Measurements from ENCODE around the gene TRIOBP. TPM values are rescaled to one million over a fixed set of nuclear protein-coding genes. Genes with fewer than 3 reads are reported as not detected.
"Not testable (repeated sequence)": the region's sequence is repeated elsewhere in the genome, so short reads cannot be mapped to it uniquely, and the experiment has no call there.

Gene TRIOBP
- total RNA-seq, 2 experiments from 2014 or later = 40.9 to 42.7 TPM

GRCh38 chr22:37704645-37705044 lies 7.8 kb downstream of the TRIOBP start:
- no peak overlapping the region for H3K4me3 Mint-ChIP-seq
- H3K4me1 Mint-ChIP-seq = no peaks in the 10 kb centered on the region
- ChIA-PET CTCF (no interaction called here), POLR2A (no interaction called here)
- H3K27ac Mint-ChIP-seq = no peak overlapping the region
- H3K27me3 Mint-ChIP-seq = no peaks in the 10 kb centered on the region
- DNase-seq = no peak
- no peaks in the 10 kb centered on the region for H3K36me3 Mint-ChIP-seq (ENCODE audit: low read depth)
- no peaks in the 10 kb centered on the region for H3K9me3 Mint-ChIP-seq

GRCh38 chr22:37705205-37705604 lies 8.4 kb downstream of the TRIOBP start:
- ChIA-PET CTCF (no interaction called here), POLR2A (no interaction called here)
- no peak for DNase-seq
- Mint-ChIP-seq H3K27ac (no peak overlapping the region), H3K27me3 (no peaks in the 10 kb centered on the region), H3K4me3 (no peak overlapping the region), H3K36me3 (ENCODE audit: low read depth) (no peaks in the 10 kb centered on the region), H3K4me1 (no peaks in the 10 kb centered on the region), H3K9me3 (no peaks in the 10 kb centered on the region)

GRCh38 chr22:37708580-37709444 lies 12.0 kb downstream of the TRIOBP start:
- H3K36me3 Mint-ChIP-seq (ENCODE audit: low read depth) = no peaks in the 10 kb centered on the region
- ChIA-PET CTCF (no interaction called here), POLR2A (no interaction called here)
- H3K4me1 Mint-ChIP-seq = no peaks in the 10 kb centered on the region
- H3K27ac Mint-ChIP-seq = no peak overlapping the region
- no peak for DNase-seq
- no peak overlapping the region for H3K4me3 Mint-ChIP-seq
- H3K9me3 Mint-ChIP-seq = no peaks in the 10 kb centered on the region
- H3K27me3 Mint-ChIP-seq = no peaks in the 10 kb centered on the region

GRCh38 chr22:37709445-37709765 lies 12.6 kb downstream of the TRIOBP start:
- POLR2A ChIA-PET = no interaction called here

GRCh38 chr22:37710675-37711074 lies 13.8 kb downstream of the TRIOBP start:
- no peak for DNase-seq
- CTCF ChIA-PET = interaction anchor here (0.5 to 2.1 kb wide), 2 partner anchors 68 to 118 kb away, joined by 4 to 6 read pairs; no protein-coding TSS in a partner anchor
- Mint-ChIP-seq H3K4me1 (no peaks in the 10 kb centered on the region), H3K9me3 (no peaks in the 10 kb centered on the region), H3K27ac (no peak overlapping the region), H3K4me3 (no peak overlapping the region), H3K27me3 (no peaks in the 10 kb centered on the region), H3K36me3 (ENCODE audit: low read depth) (no peaks in the 10 kb centered on the region)
- POLR2A ChIA-PET = no interaction called here

More at GRCh38 chr22:37709445-37709765, 12.6 kb downstream of the TRIOBP start:
- H3K4me1 Mint-ChIP-seq = no peaks in the 10 kb centered on the region
- H3K36me3 Mint-ChIP-seq (ENCODE audit: low read depth) = no peaks in the 10 kb centered on the region
- CTCF ChIA-PET = no interaction called here
- no peak overlapping the region for H3K27ac Mint-ChIP-seq
- no peaks in the 10 kb centered on the region for H3K9me3 Mint-ChIP-seq
- no peak for DNase-seq
- no peak overlapping the region for H3K4me3 Mint-ChIP-seq
- no peaks in the 10 kb centered on the region for H3K27me3 Mint-ChIP-seq

- ChIA-PET CTCF (interaction anchor here (2.1 kb wide), 1 partner anchor 69 kb away, joined by 6 read pairs; no protein-coding TSS in a partner anchor), POLR2A (no interaction called here)
- Mint-ChIP-seq H3K4me1 (no peaks in the 10 kb centered on the region), H3K4me3 (no peak overlapping the region), H3K27me3 (no peaks in the 10 kb centered on the region), H3K9me3 (no peaks in the 10 kb centered on the region), H3K36me3 (ENCODE audit: low read depth) (no peaks in the 10 kb centered on the region), H3K27ac (no peak overlapping the region)
- DNase-seq = no peak
Observed at GRCh38 chr22:37711490-37711889, 14.6 kb downstream of the TRIOBP start.

GRCh38 chr22:37713761-37714160 lies 16.9 kb downstream of the TRIOBP start:
- ChIA-PET POLR2A (no interaction called here), CTCF (no interaction called here)
- Mint-ChIP-seq H3K27ac (no peak overlapping the region), H3K27me3 (no peaks in the 10 kb centered on the region), H3K9me3 (no peaks in the 10 kb centered on the region), H3K4me3 (no peak overlapping the region), H3K4me1 (no peaks in the 10 kb centered on the region), H3K36me3 (ENCODE audit: low read depth) (no peaks in the 10 kb centered on the region)
- no peak for DNase-seq

GRCh38 chr22:37714634-37715033 lies 17.8 kb downstream of the TRIOBP start:
- Mint-ChIP-seq H3K4me3 (no peak overlapping the region), H3K27ac (no peak overlapping the region), H3K9me3 (no peaks in the 10 kb centered on the region), H3K27me3 (no peaks in the 10 kb centered on the region), H3K36me3 (ENCODE audit: low read depth) (no peaks in the 10 kb centered on the region), H3K4me1 (no peaks in the 10 kb centered on the region)
- CTCF ChIA-PET = no interaction called here
- POLR2A ChIA-PET = interaction anchor here (0.6 kb wide), 1 partner anchor 99 kb away, joined by 3 read pairs; no protein-coding TSS in a partner anchor
- DNase-seq = no peak

GRCh38 chr22:37715760-37716159 lies 18.9 kb downstream of the TRIOBP start:
- H3K36me3 Mint-ChIP-seq (ENCODE audit: low read depth) = no peaks in the 10 kb centered on the region
- no peaks in the 10 kb centered on the region for H3K4me1 Mint-ChIP-seq
- H3K27ac Mint-ChIP-seq = no peak overlapping the region
- H3K4me3 Mint-ChIP-seq = no peak overlapping the region
- POLR2A ChIA-PET = no interaction called here
- CTCF ChIA-PET = no interaction called here
- DNase-seq = no peak
- H3K9me3 Mint-ChIP-seq = no peaks in the 10 kb centered on the region
- H3K27me3 Mint-ChIP-seq = no peaks in the 10 kb centered on the region

- DNase-seq = no peak
- Mint-ChIP-seq H3K36me3 (ENCODE audit: low read depth) (no peaks in the 10 kb centered on the region), H3K9me3 (no peaks in the 10 kb centered on the region), H3K4me3 (no peak overlapping the region), H3K27me3 (no peaks in the 10 kb centered on the region), H3K27ac (no peak overlapping the region), H3K4me1 (no peaks in the 10 kb centered on the region)
- ChIA-PET POLR2A (no interaction called here), CTCF (no interaction called here)
Observed at GRCh38 chr22:37716708-37717107, 19.9 kb downstream of the TRIOBP start.

GRCh38 chr22:37717235-37717634 lies 20.4 kb downstream of the TRIOBP start:
- H3K27me3 Mint-ChIP-seq; DNase-seq; H3K36me3 Mint-ChIP-seq (ENCODE audit: low read depth); H3K4me3 Mint-ChIP-seq; POLR2A ChIA-PET; CTCF ChIA-PET; H3K27ac Mint-ChIP-seq; H3K4me1 Mint-ChIP-seq; H3K9me3 Mint-ChIP-seq: not testable (repeated sequence)

- H3K9me3 Mint-ChIP-seq; CTCF ChIA-PET; H3K27ac Mint-ChIP-seq; DNase-seq; H3K27me3 Mint-ChIP-seq; POLR2A ChIA-PET; H3K36me3 Mint-ChIP-seq (ENCODE audit: low read depth); H3K4me1 Mint-ChIP-seq; H3K4me3 Mint-ChIP-seq: not testable (repeated sequence)
Observed at GRCh38 chr22:37717746-37718305, 21.0 kb downstream of the TRIOBP start.

GRCh38 chr22:37725551-37726240 lies 28.8 kb downstream of the TRIOBP start:
- H3K27me3 Mint-ChIP-seq = no peaks in the 10 kb centered on the region
- H3K9me3 Mint-ChIP-seq = no peaks in the 10 kb centered on the region
- no peaks in the 10 kb centered on the region for H3K36me3 Mint-ChIP-seq (ENCODE audit: low read depth)
- no peak for DNase-seq
- ChIA-PET CTCF (no interaction called here), POLR2A (no interaction called here)
- no peak overlapping the region for H3K27ac Mint-ChIP-seq
- no peak overlapping the region for H3K4me3 Mint-ChIP-seq
- peaks cover 7% of the 10 kb centered on the region for H3K4me1 Mint-ChIP-seq
